GM12865 (cell line): ENCODE results near the gene ST6GALNAC4.

Source experiments
- DNase-seq: peaks from one replicate; pipeline ENCODE4 v3.0.0; 2010; ENCODE audit warnings: low read depth
- H3K4me3 ChIP-seq: 2 replicates; pipeline ENCODE4 v1.5.1; 2011; ENCODE audit warnings: mild to moderate bottlenecking, low read depth, low read length, control low read depth
- CTCF ChIP-seq: IDR thresholded peaks from 2 replicates; pipeline ENCODE4 v1.5.1; 2011; ENCODE audit warnings: low read length, control low read depth, low read depth, inconsistent platforms; ENCODE audit not compliant: insufficient read depth; ENCODE audit errors: missing control alignments

ST6GALNAC4 gene

GRCh38 chr9:127912882-127913281, 4.0 kb downstream of the ST6GALNAC4 start:
- no peak for TF ChIP-seq CTCF
- DNase-seq = peak; percentile 7
- no peak overlapping the region for H3K4me3 ChIP-seq

GRCh38 chr9:127912296-127912695, 4.5 kb downstream of the ST6GALNAC4 start:
- TF ChIP-seq CTCF = no peak
- peak; percentile 3 for DNase-seq
- no peak overlapping the region for H3K4me3 ChIP-seq

GRCh38 chr9:127910613-127911205, 6.1 kb downstream of the ST6GALNAC4 start:
- TF ChIP-seq CTCF = no peak
- peak overlapping the region; percentile 25; the same call in 1 of the 2 replicates for H3K4me3 ChIP-seq
- no peak for DNase-seq

- no peak overlapping the region for H3K4me3 ChIP-seq
- no peak for TF ChIP-seq CTCF
- no peak for DNase-seq
Measured at GRCh38 chr9:127909839-127910273, 7.0 kb downstream of the ST6GALNAC4 start.

- no peak for DNase-seq
- no peak for TF ChIP-seq CTCF
- H3K4me3 ChIP-seq = no peak overlapping the region
Measured at GRCh38 chr9:127908660-127908926, 8.2 kb downstream of the ST6GALNAC4 start.

- TF ChIP-seq CTCF = no peak
- no peak for DNase-seq
- H3K4me3 ChIP-seq = no peak overlapping the region
Measured at GRCh38 chr9:127907867-127908659, 8.8 kb downstream of the ST6GALNAC4 start.
